Stimulated activated naive CD8-positive, alpha-beta T cell treated with anti-CD3 and anti-CD28 coated beads, Interleukin-15, amount 100 ng/mL, for 72 hours (primary cell): ENCODE results near the gene UCMA.
A peak's percentile ranks its signal among the peaks of the same experiment; 100 is the strongest.
"Not testable (repeated sequence)": the region's sequence is repeated elsewhere in the genome, so short reads cannot be mapped to it uniquely, and the experiment has no call there.

Experiments
- ATAC-seq: fragments of 150-1000 bp; cut with Tn5 transposase; 2 replicates; pipeline ENCODE4 v1.10.0; 2021; ENCODE audit warnings: mild to moderate bottlenecking, moderate library complexity
- DNase-seq, 2 donors: peaks; one replicate each; pipeline ENCODE4 v3.0.0; 2021 to 2022
- H3K27ac Mint-ChIP-seq, 2 donors: one replicate each; pipeline ENCODE4 v1.8.0; 2022; ENCODE audit warnings: mild to moderate bottlenecking in 2 of 2, mixed read lengths in 2 of 2, moderate library complexity in 2 of 2
- H3K27me3 Mint-ChIP-seq: one replicate; pipeline ENCODE4 v1.8.0; 2022; ENCODE audit warnings: mixed read lengths
- H3K4me1 Mint-ChIP-seq: one replicate; pipeline ENCODE4 v1.8.0; 2022; ENCODE audit warnings: mild to moderate bottlenecking, mixed read lengths
- H3K4me3 Mint-ChIP-seq, 2 donors: one replicate each; pipeline ENCODE4 v1.8.0; 2022; ENCODE audit warnings: mild to moderate bottlenecking in 2 of 2, mixed read lengths in 2 of 2, moderate library complexity in 1 of 2
- H3K9me3 Mint-ChIP-seq, 2 donors: one replicate each; pipeline ENCODE4 v1.8.0; 2022; ENCODE audit warnings: mixed read lengths in 2 of 2

Gene UCMA, protein sequence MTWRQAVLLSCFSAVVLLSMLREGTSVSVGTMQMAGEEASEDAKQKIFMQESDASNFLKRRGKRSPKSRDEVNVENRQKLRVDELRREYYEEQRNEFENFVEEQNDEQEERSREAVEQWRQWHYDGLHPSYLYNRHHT

GRCh38 chr10:13234172-13234571, at the start of gene UCMA:
UCMA (minus strand) TSS chr10:13234374; CDS start chr10:13234258, 116 bp downstream.
- Mint-ChIP-seq H3K27me3 (peaks cover 9% of the 10 kb centered on the region), H3K4me1 (no peaks in the 10 kb centered on the region), H3K27ac (no peak within 1 kb of the TSS), H3K9me3 (no peaks in the 10 kb centered on the region), H3K4me3 (no peak within 1 kb of the TSS)
- no peak for ATAC-seq
- DNase-seq: no peak

- DNase-seq, H3K4me1 Mint-ChIP-seq, H3K27ac Mint-ChIP-seq, H3K27me3 Mint-ChIP-seq, H3K4me3 Mint-ChIP-seq, H3K9me3 Mint-ChIP-seq, ATAC-seq: not testable (repeated sequence)
Observed at GRCh38 chr10:13282348-13282747, 48.2 kb upstream of the UCMA start.

DNA sequence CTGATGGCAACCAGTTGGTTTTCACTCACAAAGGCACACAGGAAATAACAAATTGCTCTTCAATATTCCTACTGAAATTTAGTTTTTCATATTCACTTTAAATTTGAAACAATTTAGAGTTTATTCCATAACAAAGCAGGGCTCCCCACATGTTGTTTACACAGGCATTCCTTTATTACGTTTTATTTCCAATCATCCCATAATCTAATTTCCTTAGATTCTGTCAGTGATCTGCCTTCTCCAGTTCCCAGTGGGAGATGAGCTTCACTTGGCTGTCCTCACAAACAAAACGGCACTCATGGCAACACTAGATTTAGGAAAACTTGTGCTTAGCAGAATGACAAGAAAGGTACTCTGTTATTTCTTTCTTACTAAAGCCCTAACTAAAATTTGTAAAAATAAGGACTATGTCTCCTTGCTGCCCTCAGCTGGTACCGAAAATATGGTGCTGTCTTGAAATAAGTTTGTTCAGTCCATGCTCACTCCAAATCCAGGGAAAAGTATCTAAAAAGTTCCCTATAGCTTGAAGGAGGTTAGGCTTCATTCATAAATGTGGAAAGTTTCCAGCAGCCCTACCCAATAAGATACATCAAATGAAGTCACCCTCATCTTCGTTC, 42.7 kb upstream of the UCMA start:
- H3K27me3 Mint-ChIP-seq: no peaks in the 10 kb centered on the region
- peaks cover 1% of the 10 kb centered on the region for H3K4me1 Mint-ChIP-seq
- no peak overlapping the region for H3K27ac Mint-ChIP-seq
- DNase-seq: no peak
- no peaks in the 10 kb centered on the region for H3K9me3 Mint-ChIP-seq
- ATAC-seq: no peak
- H3K4me3 Mint-ChIP-seq: no peak overlapping the region

- ATAC-seq, H3K27me3 Mint-ChIP-seq, H3K4me3 Mint-ChIP-seq, H3K27ac Mint-ChIP-seq, H3K4me1 Mint-ChIP-seq, DNase-seq, H3K9me3 Mint-ChIP-seq: not testable (repeated sequence)
Observed at GRCh38 chr10:13276146-13276545, 42.0 kb upstream of the UCMA start.

GRCh38 chr10:13272164-13272571, 38.0 kb upstream of the UCMA start:
- Mint-ChIP-seq H3K4me3 (no peak overlapping the region), H3K9me3 (no peaks in the 10 kb centered on the region), H3K27me3 (no peaks in the 10 kb centered on the region), H3K4me1 (peaks cover 9% of the 10 kb centered on the region), H3K27ac (no peak overlapping the region)
- ATAC-seq: no peak
- DNase-seq: no peak

GRCh38 chr10:13271552-13272163, 37.5 kb upstream of the UCMA start:
- Mint-ChIP-seq H3K4me1 (peaks cover 9% of the 10 kb centered on the region), H3K4me3 (no peak overlapping the region), H3K27me3 (no peaks in the 10 kb centered on the region), H3K27ac (peak overlapping the region; percentile 29 to 35), H3K9me3 (no peaks in the 10 kb centered on the region)
- DNase-seq: peak; percentile 37 to 48
- ATAC-seq: peak; percentile 85

GRCh38 chr10:13270877-13271551, 36.8 kb upstream of the UCMA start:
- Mint-ChIP-seq H3K27ac (no peak overlapping the region), H3K27me3 (no peaks in the 10 kb centered on the region), H3K9me3 (no peaks in the 10 kb centered on the region), H3K4me3 (no peak overlapping the region), H3K4me1 (peaks cover 9% of the 10 kb centered on the region)
- DNase-seq (no peak), ATAC-seq (no peak)

DNA sequence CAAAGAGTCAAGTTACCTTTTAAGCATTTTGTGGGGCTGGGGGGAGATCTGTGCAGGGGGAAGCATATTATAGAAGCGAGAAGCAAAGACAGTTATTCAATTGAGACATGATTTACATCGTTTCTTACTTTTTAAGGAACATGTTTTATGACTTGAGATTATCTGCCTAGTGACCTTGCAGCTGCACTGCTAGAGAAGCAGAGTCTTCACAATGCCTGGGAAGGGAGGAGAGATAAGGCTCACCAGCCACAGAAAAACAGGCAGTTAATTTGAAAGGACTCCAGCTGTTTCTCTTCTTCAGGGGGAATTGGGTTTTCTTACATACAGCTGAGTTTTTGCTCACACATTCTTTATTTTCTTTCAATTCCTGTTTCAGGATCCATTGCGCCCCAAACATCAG, 34.7 kb upstream of the UCMA start:
- Mint-ChIP-seq H3K4me1 (peaks cover 9% of the 10 kb centered on the region), H3K9me3 (no peaks in the 10 kb centered on the region), H3K4me3 (no peak overlapping the region), H3K27me3 (peaks cover 9% of the 10 kb centered on the region), H3K27ac (no peak overlapping the region)
- no peak for ATAC-seq
- no peak for DNase-seq

DNA sequence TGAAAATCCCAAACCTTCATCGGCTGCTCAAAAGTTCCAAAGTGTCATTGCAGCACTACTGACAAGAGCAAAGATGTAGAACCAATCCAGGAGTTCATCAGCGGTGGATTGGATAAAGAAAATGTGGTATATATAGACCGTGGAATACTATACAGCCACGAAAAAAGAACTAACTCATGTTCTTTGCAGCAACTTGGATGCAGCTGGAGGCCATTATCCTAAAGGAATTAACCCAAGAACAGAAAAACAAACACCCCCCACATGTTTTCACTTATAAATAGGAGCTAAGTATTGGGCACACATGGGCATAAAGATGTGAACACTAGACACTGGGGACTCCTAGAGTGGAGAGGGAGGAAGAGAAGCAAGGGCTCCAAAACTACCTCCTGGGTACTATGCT, 34.1 kb upstream of the UCMA start:
- H3K27ac Mint-ChIP-seq: peak overlapping the region in 1 of 2 donors; percentile 24
- H3K4me3 Mint-ChIP-seq: no peak overlapping the region
- H3K27me3 Mint-ChIP-seq: peaks cover 14% of the 10 kb centered on the region
- ATAC-seq: no peak
- H3K9me3 Mint-ChIP-seq: no peaks in the 10 kb centered on the region
- peaks cover 9% of the 10 kb centered on the region for H3K4me1 Mint-ChIP-seq
- DNase-seq: no peak

- no peak overlapping the region for H3K27ac Mint-ChIP-seq
- ATAC-seq (no peak), DNase-seq (no peak)
- peaks cover 0 to 4% of the 10 kb centered on the region in 2 donors for H3K9me3 Mint-ChIP-seq
- no peak overlapping the region for H3K4me3 Mint-ChIP-seq
- peaks cover 20% of the 10 kb centered on the region for H3K27me3 Mint-ChIP-seq
- no peaks in the 10 kb centered on the region for H3K4me1 Mint-ChIP-seq
Observed at GRCh38 chr10:13263591-13263990, 29.4 kb upstream of the UCMA start.

DNA sequence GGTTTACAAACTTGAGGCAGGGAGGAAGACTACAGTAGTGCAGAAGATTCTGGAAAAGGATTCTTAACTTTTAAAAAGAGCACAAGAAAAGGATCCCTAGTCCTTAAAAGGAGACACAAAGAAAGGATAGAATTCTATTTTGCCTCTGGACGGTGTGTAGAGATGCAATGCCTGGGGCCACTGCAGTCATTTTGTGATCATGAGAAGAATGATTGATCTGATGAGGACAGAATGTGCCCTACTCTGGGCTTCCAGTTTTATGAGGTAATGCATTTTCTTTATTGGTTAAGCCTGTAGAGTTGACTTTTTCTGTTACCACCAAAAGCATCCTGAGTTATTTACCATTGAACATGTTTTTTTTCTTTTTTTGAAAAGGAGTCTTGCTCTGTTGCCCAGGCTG, 28.3 kb upstream of the UCMA start:
- Mint-ChIP-seq H3K27me3 (peaks cover 20% of the 10 kb centered on the region), H3K9me3 (peaks cover 0 to 4% of the 10 kb centered on the region in 2 donors), H3K4me1 (no peaks in the 10 kb centered on the region), H3K27ac (no peak overlapping the region), H3K4me3 (no peak overlapping the region)
- no peak for ATAC-seq
- DNase-seq: no peak

- H3K4me1 Mint-ChIP-seq: no peaks in the 10 kb centered on the region
- H3K9me3 Mint-ChIP-seq: peaks cover 0 to 4% of the 10 kb centered on the region in 2 donors
- no peak overlapping the region for H3K27ac Mint-ChIP-seq
- ATAC-seq (no peak), DNase-seq (no peak)
- no peaks in the 10 kb centered on the region for H3K27me3 Mint-ChIP-seq
- no peak overlapping the region for H3K4me3 Mint-ChIP-seq
Observed at GRCh38 chr10:13257621-13258140, 23.5 kb upstream of the UCMA start.

DNA sequence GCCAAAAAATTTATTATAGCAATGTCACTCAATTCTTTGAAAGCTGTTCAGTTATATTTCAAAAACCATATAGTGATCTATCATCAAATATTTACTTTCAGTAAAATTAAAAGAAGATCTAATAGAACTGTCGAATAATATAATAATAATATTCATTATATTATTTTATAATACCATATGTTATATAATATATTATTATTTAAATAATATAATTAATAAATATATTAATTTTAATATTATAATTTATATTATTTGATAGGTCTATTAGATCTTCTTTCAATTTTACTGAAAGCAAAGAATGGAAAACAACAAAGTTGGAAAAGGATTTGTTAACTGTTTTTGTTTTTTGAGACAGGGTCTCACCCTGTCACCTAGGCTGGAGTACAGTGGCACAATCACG, 22.5 kb upstream of the UCMA start:
- Mint-ChIP-seq H3K27ac (no peak overlapping the region), H3K4me1 (no peaks in the 10 kb centered on the region), H3K27me3 (no peaks in the 10 kb centered on the region), H3K4me3 (no peak overlapping the region), H3K9me3 (peaks cover 0 to 4% of the 10 kb centered on the region in 2 donors)
- ATAC-seq: no peak
- DNase-seq: no peak

DNA sequence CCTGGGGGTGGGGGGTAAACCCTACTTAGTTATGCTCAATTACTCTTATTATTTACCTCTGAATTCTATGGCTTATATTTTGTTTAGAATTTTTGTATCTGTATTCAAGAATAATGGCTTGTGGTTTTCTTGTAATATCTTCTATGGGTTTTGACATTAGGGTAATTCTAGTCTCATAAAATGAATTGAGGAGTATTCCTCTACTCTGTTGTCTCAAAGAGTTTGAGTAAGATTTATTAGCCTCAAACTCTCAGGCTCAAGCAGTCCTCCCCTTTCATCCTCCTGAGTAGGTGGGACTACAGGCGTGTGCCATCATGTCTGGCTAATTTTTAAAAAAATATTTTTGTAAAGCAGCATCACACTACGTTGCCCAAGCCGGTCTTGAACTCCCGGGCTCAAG, 19.6 kb upstream of the UCMA start:
- Mint-ChIP-seq H3K9me3 (no peaks in the 10 kb centered on the region), H3K4me3 (no peak overlapping the region)
- no peak for ATAC-seq

DNA sequence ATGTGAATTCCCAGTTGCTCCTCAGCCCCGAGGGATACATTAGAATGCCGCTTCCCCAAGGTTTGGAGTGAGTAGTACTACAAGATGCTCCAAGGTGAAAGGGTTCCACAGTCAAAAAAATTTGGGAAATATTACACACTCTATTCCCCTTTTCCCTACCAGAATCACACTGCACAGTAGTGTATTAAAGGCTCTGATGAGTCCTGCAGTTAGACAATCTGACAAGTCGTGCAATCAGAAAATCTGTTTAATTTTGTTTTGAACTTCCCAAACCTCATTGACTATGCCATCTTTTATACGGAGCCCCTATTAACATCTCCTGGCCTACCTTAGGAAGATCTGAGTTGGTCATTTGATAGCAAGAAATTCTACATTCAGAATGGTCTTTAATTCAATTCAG, 13.6 kb upstream of the UCMA start:
- no peaks in the 10 kb centered on the region for H3K27me3 Mint-ChIP-seq
- H3K9me3 Mint-ChIP-seq: no peaks in the 10 kb centered on the region
- ATAC-seq (no peak), DNase-seq (no peak)
- no peak overlapping the region for H3K27ac Mint-ChIP-seq
- H3K4me1 Mint-ChIP-seq: no peaks in the 10 kb centered on the region
- no peak overlapping the region for H3K4me3 Mint-ChIP-seq

More for the DNA sequence above, 19.6 kb upstream of the UCMA start:
- Mint-ChIP-seq H3K27me3 (no peaks in the 10 kb centered on the region), H3K27ac (no peak overlapping the region), H3K4me1 (no peaks in the 10 kb centered on the region)
- DNase-seq: no peak

- no peaks in the 10 kb centered on the region for H3K27me3 Mint-ChIP-seq
- H3K4me3 Mint-ChIP-seq: no peak overlapping the region
- no peaks in the 10 kb centered on the region for H3K9me3 Mint-ChIP-seq
- DNase-seq: no peak
- H3K27ac Mint-ChIP-seq: no peak overlapping the region
- no peak for ATAC-seq
- H3K4me1 Mint-ChIP-seq: no peaks in the 10 kb centered on the region
Observed at GRCh38 chr10:13247246-13247645, 13.1 kb upstream of the UCMA start.
